HG02981 (cell line): ENCODE measurements around the gene CMIP.
"Not testable (repeated sequence)": the region's sequence is repeated elsewhere in the genome, so short reads cannot be mapped to it uniquely, and the experiment has no call there.

Experiments used
- ATAC-seq: cut with Tn5 transposase; IDR thresholded peaks from one replicate; pipeline ENCODE4 v1.9.1; 2021; ENCODE audit warnings: mild to moderate bottlenecking, moderate library complexity; ENCODE audit not compliant: unreplicated experiment

CMIP gene

DNA sequence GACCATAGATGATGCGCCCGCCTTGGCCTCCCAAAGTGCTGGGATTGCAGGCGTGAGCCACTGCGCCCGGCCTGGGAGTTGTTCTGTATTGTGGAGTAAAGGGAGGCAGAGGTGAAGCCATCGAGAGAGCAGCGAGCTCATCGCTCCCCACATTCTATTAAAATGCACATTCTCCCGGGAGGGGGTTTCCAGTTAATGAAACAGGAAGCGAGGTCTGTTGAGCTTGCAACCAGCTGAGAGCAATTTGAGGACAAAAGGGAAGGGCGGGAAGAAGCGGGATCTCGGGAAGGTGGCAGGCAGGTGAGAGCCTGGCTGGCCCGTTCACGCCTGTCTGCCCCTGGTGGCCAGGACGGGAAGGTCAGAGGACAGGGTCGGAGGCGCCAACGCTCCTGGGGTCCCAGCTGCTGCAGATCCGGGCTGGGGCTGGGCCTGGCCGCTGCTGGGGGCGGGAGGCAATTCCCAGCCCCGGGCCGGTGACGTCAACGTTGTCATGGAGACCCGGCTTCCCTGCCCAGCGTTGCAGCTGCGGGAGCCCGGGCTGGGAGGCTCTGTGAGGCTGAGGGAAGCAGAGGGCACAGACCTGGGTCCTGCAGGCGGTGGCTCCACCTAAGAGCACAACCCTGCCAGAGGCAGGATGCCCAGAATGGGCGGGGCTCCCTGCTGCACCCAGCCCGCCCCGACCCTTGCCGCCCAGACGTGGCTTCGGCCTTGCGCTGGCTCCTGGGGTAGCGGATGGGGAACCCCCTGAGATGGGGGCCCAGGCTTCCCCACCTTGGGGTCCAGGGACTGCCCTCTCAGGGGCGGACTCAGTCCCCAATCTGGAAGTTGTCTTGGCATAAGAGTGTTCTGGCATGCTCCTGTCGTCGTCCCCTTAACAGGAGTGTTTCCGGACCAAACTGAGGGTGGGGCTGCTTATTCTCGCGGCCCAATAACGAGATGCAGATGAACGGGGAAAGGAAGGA is 285.8 kb downstream of the CMIP start:
- peak; percentile 77 for ATAC-seq

DNA sequence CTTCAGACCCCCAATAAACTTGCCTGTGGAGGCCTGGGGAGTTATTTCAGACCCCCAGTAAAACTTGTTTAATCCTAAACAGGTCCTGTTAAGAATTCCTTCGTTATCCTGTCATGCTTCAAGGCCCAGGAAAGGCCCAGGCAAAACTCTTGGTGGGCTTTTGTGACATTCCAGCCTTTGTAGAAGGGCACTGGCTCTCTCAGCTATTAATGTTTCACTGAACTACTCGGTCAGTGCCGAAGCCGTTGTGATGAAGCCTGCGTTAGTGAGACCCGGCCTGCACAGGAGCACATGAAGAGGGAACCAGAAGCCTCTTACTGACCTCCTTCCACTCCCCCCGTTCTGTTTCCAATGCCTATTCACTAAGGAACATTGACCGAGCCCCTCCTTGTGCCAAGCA is 287.0 kb downstream of the CMIP start:
- no peak for ATAC-seq

DNA sequence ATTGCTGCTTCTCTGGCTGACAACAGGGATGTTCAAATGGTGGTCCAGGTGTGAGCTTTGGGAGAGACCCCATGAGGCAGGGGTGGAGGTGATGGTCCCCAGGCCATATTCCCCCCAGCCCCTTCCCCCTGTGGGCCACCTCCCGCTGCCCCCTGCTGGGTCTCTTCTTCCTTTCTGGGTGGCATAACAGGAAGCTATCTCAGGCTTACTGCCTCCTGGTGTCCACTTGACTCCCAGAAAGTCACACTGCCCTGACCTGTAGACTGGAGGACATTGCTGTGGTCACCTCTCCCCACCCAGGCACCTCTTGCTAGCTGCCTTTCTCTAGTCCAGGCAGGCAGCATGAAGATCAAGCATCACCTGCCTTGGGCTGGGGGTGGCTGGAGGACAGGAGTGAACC is 288.1 kb downstream of the CMIP start:
- no peak for ATAC-seq

DNA sequence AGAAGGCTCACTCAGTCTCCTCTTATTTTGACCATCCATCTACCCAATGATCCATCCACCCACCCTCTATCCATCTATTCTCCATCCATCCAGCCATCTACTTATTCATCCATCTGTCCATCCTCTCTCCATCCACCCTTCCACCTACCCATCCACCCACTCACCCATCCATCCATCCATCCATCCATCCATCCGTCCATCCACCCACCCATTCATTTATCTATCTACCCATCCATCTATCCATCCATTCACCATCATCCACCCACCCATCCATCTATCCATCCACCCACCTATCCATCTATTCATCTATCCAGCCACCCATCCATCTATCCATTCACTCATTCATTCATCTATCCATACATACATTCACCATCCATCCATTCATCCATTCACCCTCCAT is 288.7 kb downstream of the CMIP start:
- no peak for ATAC-seq

DNA sequence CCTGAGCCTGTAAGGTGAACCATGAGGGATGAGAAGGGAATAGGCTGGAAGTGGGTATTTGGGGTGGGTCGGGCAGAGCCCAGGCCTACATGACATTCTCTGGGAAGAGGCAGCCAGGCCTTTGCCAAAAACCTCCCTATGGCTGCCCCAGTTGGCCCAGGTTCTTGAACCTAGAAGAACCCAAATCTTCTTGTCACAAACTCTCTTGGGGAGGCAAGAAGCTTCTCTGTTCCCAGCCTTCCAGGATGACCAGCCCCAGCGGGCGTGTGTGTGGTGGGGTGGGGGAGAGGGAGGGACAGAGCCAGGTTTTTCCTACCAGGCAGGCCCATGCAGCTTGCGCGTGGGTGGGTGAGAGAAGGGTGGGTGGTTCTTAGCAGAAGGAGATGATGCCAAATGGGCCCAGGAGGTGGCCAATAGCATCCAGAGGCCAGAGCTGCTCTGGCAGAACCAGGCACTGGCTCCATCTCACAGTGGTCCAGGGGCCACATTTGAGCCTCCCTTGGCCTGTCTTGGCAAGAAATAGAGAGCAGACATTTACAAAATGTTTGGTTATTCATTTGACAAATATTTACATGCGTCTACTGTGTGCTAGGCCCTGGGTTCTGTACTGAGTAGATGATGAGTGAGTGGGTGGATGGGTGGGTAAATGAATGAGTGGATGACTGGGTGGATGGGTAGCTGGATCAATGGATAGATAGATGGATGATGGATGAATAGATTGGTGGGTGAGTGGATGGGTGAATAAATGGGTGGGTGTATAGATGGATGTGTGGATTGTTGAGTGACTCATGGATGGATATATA is 290.2 kb downstream of the CMIP start:
- no peak for ATAC-seq

DNA sequence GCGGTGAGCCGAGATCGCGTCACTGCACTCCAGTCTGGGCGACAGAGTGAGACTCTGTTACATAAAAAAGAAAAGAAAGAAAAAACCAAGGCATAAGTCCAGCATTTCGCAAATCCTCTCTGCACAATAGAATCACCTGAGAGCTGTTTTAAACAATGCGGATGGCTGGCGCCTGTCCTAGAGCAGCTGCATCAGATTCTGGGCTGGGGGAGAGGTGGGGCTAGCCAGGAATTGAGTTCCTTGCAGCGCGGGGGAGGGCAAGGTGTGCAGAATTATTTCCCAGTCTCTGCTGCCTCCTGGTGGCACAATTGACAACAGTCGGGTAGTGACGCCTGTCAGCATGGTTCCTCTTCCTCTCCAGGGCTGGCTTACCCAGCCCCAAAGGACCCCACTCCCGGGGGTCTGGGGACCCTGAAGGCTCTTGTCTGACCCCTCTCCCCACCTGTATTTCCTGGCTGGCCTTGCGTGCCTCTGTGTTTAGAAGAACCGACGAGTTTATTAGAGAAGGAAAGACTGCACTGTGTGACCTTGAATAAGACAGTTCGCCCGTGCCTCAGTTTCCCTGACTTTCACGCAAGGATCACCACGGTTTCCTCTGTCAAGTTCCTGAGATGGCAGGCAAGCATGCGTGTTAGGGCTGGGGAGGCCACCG is 293.4 kb downstream of the CMIP start:
- peak; percentile 62 for ATAC-seq

GRCh38 chr16:81738783-81739496 is 294.3 kb downstream of the CMIP start:
- ATAC-seq, result no peak

GRCh38 chr16:81739503-81739902 is 294.9 kb downstream of the CMIP start:
- no peak for ATAC-seq

- ATAC-seq, result peak; percentile 72
Observed at GRCh38 chr16:81740169-81740568, 295.6 kb downstream of the CMIP start.

- not testable (repeated sequence) for ATAC-seq
Observed at GRCh38 chr16:81741430-81741770, 296.8 kb downstream of the CMIP start.

GRCh38 chr16:81744385-81744784 is 299.8 kb downstream of the CMIP start:
- ATAC-seq, result no peak

DNA sequence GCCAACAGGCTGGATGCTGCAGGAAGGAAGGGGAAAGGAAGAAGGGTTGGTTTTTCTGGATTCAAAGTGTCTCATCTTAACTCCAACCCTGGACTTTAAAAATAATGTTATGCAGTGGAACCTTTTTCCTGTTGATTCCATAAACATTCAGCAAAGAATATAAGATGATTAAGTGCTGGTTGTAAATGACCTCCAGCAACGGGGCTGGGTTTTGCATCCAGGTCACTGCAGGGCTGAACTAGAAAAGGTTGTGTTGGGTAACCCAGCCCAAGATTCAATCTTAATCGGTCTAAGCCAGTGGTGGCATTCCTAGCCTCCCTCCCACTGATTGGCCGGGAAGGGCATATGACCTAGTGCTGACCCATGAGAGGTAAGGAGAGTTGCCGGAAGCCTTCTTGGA is 300.3 kb downstream of the CMIP start:
- ATAC-seq, result no peak

DNA sequence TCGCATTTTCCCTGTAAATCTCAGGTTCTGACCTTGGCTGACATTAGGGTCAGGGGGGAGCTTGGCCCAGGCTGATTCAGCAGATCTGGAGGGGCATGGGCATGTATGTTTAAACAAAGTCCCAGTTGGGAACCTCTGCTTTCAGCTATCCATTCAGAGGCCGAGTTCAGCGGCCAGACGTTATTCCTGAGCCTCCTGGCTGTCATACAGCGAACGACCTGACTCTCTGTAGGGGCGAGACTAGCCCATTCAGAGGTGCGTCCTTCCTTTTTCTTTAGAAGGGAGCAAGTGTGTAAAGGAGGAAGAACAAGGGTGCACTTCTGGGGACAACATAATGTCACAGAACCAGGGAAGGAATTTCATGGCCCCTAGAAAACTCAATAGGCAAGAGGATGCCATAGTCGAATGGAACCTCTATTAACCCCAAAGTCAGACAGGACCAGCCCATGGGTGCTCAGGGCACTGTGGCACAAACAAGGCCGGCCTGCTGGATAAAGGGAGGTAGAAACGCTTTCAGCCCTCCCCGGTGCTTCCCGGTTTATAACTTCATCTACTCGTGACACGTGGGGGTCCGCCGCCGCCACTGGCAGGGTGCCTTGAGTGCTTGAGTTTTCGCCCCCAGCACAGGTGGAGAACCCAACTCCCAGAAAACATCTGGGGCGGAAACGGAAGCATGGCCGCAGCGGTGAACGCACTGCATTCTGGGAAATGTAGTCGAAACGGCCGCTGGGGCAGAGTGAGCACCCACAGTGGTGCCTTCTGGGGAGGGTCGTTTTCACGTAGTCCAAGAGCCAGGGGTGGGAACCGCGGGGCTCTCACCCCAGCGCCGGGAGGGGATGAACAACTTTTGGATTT is 301.3 kb downstream of the CMIP start:
- no peak for ATAC-seq

- ATAC-seq, result no peak
Observed at GRCh38 chr16:81746566-81746965, 302.0 kb downstream of the CMIP start.

GRCh38 chr16:81748476-81749198 is 304.0 kb downstream of the CMIP start:
- ATAC-seq, result no peak

GRCh38 chr16:81752225-81752875 is 307.7 kb downstream of the CMIP start:
- peak; percentile 92 for ATAC-seq

DNA sequence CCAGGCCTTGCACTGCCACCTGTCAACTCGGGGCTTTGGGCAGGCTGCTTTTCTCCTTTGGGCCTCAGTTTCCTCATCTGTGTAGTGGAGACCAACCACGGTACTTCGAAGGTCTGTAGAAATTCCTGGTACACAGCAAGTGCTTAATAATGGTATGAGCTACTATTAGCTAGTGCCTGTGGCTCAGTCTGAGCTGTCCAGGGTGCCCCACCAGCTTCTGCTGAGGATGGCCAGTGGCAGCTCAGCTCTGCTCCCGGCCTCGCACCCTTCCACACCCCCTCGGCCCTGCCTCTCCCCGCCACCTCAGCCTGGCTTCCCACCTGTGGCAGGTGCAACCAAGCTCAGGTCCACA is 308.2 kb downstream of the CMIP start:
- ATAC-seq, result no peak

GRCh38 chr16:81754858-81755257 is 310.2 kb downstream of the CMIP start:
- no peak for ATAC-seq
